Activated naive CD8-positive, alpha-beta T cell treated with anti-CD3 and anti-CD28 coated beads, Interleukin-2, amount 10 ng/mL, durations not matched to agents 7 days and 5 days (primary cell): ENCODE data around the gene MPZ. TPM values are rescaled to one million over a fixed set of nuclear protein-coding genes. Genes with fewer than 3 reads are reported as not detected.

ENCODE experiments used
- ATAC-seq: fragments of 150-1000 bp; cut with Tn5 transposase; one replicate; pipeline ENCODE4 v1.10.0; 2021; ENCODE audit warnings: low read depth, moderate library complexity
- POLR2A ChIA-PET: fragments of 350-600 bp; sonication (Branson Sonifier 250); formaldehyde crosslinking; loops from one replicate; lab custom pipeline; 2021; ENCODE audit warnings: antibody characterized with exemption; lab: Charles Lee
- DNase-seq: peaks from one replicate; pipeline ENCODE4 v3.0.0; 2021
- H3K27ac Mint-ChIP-seq: one replicate; pipeline ENCODE4 v1.8.0; 2022; ENCODE audit warnings: mild to moderate bottlenecking, mixed read lengths
- H3K27me3 Mint-ChIP-seq: one replicate; pipeline ENCODE4 v1.8.0; 2022; ENCODE audit warnings: mild to moderate bottlenecking, moderate library complexity, mixed read lengths
- H3K36me3 Mint-ChIP-seq: one replicate; pipeline ENCODE4 v1.8.0; 2021; ENCODE audit warnings: mild to moderate bottlenecking, mixed read lengths
- H3K4me1 Mint-ChIP-seq: one replicate; pipeline ENCODE4 v1.8.0; 2021; ENCODE audit warnings: mixed read lengths
- H3K4me3 Mint-ChIP-seq: one replicate; pipeline ENCODE4 v1.8.0; 2022; ENCODE audit warnings: mild to moderate bottlenecking, moderate library complexity, mixed read lengths
- H3K9me3 Mint-ChIP-seq: one replicate; pipeline ENCODE4 v1.8.0; 2021; ENCODE audit warnings: mixed read lengths
- total RNA-seq, 2 experiments: library from RNA; stranded (reverse); gene quantifications; one replicate each; pipeline ENCODE4 v1.2.3, GENCODE V29; 2021

The MPZ gene
- total RNA-seq, 2 experiments from 2014 or later, result 8.4 to 9.5 TPM

DNA sequence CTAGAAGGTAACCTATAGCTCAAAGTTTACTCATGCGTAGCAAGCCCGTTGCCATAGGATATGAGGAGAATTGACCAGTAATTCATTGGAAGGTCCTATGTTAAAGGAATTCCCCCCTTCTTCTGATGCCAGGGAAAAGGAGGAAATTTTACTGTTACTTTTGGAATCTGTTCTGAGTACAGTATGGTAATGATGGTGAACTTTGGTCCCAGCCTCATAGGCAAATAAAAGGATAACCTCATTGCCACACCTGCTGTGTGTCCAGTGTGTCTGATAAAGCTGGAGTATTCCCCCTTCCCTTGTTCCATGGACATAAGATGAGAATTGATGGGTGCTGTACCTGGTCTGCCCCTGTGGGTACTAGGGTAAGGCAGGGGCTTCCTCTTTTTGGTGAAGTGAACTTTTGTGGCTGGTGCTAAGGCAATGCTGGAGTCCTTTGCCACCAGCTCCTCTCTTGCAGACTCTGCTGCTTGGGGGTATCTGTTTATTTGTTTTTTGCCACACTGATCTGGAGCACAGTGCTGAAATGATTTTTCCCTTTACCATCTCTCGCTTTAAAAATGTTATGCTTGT lies 22.2 kb downstream of the MPZ start:
- no peaks in the 10 kb centered on the region for H3K9me3 Mint-ChIP-seq
- DNase-seq (no peak), ATAC-seq (no peak)
- H3K27ac Mint-ChIP-seq, result no peak overlapping the region
- H3K4me3 Mint-ChIP-seq, result no peak overlapping the region
- peaks cover 3% of the 10 kb centered on the region for H3K4me1 Mint-ChIP-seq
- POLR2A ChIA-PET, result interaction anchor here (0.6 kb wide), 1 partner anchor 19 kb away, joined by 4 read pairs; no protein-coding TSS in a partner anchor
- H3K36me3 Mint-ChIP-seq, result peaks cover 2% of the 10 kb centered on the region
- peaks cover 5% of the 10 kb centered on the region for H3K27me3 Mint-ChIP-seq

DNA sequence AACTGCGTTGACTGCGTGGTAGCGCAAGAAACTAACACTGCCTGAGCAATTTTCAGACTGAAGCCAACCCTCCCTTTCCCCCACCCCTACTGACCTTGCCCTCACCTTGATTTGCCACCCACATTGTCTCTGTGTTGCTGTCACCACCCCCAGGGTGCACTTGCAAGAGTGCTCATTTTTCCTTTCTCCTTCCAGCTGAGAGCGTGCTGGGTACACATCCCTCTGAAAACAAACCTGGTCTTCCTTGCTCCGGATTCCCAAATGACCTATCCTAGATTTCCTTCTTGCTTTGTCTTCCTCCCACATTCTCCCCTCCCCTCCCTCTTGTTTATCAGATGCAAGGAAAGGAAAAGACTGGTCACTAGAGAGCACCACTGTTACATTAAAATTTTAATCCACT lies 24.2 kb downstream of the MPZ start:
- DNase-seq (no peak), ATAC-seq (no peak)
- POLR2A ChIA-PET, result no interaction called here
- Mint-ChIP-seq H3K4me1 (no peaks in the 10 kb centered on the region), H3K27ac (no peak overlapping the region), H3K27me3 (peaks cover 5% of the 10 kb centered on the region), H3K9me3 (no peaks in the 10 kb centered on the region), H3K4me3 (no peak overlapping the region), H3K36me3 (no peaks in the 10 kb centered on the region)

DNA sequence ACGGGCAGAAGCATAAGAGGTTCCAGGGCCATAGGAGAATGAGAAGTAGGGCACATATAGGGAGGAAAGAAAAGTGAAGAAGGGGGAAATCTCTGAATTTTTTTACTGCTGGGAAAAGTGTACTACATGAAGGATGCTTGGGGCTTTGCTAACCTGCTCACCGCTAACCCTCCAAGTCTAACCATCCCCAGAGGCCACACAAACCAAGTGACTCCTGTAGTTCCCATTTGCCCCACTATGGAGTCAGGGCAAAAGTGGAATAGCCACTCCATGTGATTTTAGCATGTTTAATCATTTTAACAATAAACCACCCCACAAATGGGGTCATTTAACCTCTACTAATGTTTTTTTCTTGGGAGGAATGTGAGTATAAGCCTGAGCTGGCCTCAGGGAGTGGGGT lies 24.7 kb downstream of the MPZ start:
- H3K36me3 Mint-ChIP-seq, result no peaks in the 10 kb centered on the region
- DNase-seq (no peak), ATAC-seq (no peak)
- H3K27me3 Mint-ChIP-seq, result peaks cover 5% of the 10 kb centered on the region
- H3K4me3 Mint-ChIP-seq, result no peak overlapping the region
- H3K4me1 Mint-ChIP-seq, result no peaks in the 10 kb centered on the region
- POLR2A ChIA-PET, result no interaction called here
- no peak overlapping the region for H3K27ac Mint-ChIP-seq
- H3K9me3 Mint-ChIP-seq, result no peaks in the 10 kb centered on the region

DNA sequence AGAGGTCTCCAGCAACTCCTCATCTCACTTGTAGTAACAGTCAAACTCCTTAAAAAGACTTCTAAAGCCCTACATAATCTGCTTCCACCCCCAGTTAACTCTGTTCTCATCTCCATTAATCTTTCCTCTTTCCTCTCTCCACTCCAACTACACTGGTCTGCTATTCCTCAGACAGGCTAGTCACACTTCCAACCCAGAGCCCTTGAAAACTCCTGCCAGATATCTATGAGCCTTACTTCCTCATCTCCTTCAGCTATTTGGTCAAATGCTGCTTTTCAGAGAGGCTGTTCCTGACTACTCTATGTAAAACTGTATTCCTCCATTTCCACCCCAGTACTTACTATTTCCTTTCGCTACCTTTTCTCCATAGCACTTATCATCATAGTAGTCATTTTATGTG lies 26.8 kb downstream of the MPZ start:
- POLR2A ChIA-PET, result no interaction called here
- H3K27ac Mint-ChIP-seq, result no peak overlapping the region
- no peaks in the 10 kb centered on the region for H3K9me3 Mint-ChIP-seq
- H3K4me1 Mint-ChIP-seq, result no peaks in the 10 kb centered on the region
- DNase-seq, result no peak
- no peaks in the 10 kb centered on the region for H3K36me3 Mint-ChIP-seq
- H3K4me3 Mint-ChIP-seq, result no peak overlapping the region
- no peak for ATAC-seq
- H3K27me3 Mint-ChIP-seq, result peaks cover 12% of the 10 kb centered on the region

DNA sequence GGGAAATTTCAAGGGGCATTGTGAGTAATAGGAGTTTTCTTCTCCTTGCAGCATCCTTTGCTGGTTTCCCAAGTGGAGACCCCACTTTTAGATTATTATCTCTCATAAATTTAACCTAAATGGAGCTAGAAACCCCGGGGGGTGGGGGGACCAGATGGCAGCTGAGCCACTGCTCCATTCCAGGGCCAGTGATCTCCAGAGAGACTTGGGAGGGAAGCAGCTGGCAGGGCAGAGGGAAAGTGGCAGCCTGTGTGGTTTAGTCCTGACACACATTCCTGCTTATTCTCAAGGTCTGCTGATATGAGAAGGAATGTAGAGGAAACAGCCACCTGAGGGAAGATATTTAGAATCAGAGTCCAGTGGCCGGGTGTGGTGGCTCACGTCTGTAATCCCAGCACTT lies 34.9 kb downstream of the MPZ start:
- DNase-seq (no peak), ATAC-seq (no peak)
- no peak overlapping the region for H3K27ac Mint-ChIP-seq
- no peaks in the 10 kb centered on the region for H3K4me1 Mint-ChIP-seq
- peaks cover 28% of the 10 kb centered on the region for H3K27me3 Mint-ChIP-seq
- POLR2A ChIA-PET, result no interaction called here
- H3K9me3 Mint-ChIP-seq, result no peaks in the 10 kb centered on the region
- H3K4me3 Mint-ChIP-seq, result no peak overlapping the region
- no peaks in the 10 kb centered on the region for H3K36me3 Mint-ChIP-seq

DNA sequence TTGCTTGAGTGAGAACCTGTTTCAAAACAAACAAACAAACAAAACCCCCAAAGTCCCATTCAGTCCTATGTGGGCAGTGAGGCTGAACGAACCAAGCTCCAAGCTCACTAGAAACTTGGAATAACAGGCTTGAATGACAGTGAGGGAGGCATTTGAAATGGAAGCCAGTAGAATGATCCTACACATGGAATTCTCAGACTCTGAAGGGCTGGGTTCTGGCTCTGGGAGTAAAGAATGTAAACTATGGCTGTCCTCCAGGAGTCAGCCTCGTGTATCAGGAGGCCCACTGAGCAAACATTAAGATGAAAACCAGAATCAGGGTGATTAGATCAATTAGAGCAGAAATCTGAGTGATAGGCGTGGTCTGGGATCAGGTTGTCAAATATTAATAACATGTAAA lies 36.4 kb downstream of the MPZ start:
- Mint-ChIP-seq H3K4me1 (no peaks in the 10 kb centered on the region), H3K9me3 (no peaks in the 10 kb centered on the region), H3K36me3 (no peaks in the 10 kb centered on the region), H3K27me3 (peaks cover 24% of the 10 kb centered on the region), H3K27ac (no peak overlapping the region), H3K4me3 (no peak overlapping the region)
- POLR2A ChIA-PET, result no interaction called here
- DNase-seq, result no peak
- no peak for ATAC-seq

DNA sequence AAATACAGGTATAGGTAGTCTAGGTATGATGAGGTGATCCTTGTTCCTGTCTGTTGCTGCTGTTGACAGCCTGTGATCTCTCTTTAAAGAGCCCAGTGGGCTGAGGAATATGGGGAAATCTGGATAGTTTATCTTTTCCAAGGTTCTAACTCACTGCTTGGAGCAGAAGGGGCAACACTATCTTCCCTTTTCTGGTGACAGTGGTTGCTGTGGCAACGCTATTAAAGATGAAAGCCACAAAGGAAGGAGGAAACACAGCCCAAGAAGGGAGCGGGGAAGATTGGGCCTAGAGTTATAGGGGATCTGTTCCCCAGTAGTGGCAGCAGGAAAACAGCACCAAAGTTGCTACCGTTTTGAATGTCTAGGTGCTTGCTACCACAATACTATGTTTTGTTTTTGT lies 42.4 kb downstream of the MPZ start:
- no peak for ATAC-seq
- POLR2A ChIA-PET, result no interaction called here

DNA sequence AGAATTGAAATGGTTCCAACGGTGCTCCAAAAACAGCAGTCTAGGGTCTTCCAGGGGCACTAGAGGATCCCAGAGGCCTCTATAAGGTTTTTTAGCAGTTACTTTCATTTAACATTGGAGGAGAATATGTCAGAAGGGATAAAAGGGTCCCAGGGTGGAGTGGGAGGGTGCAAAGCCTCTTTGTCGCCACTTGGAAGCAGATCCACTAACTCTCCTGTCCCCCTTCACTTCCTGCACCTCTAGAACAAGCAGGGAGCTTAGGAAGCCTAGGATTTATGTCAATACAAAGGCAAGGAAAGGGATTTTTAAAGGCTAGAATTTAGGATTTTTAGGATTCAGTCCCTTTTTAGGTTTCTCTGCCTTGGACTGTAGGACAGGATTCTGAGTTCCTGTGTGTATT lies 42.9 kb downstream of the MPZ start:
- peaks cover 4% of the 10 kb centered on the region for H3K4me1 Mint-ChIP-seq
- H3K36me3 Mint-ChIP-seq, result no peaks in the 10 kb centered on the region
- H3K9me3 Mint-ChIP-seq, result no peaks in the 10 kb centered on the region
- H3K27me3 Mint-ChIP-seq, result peaks cover 21% of the 10 kb centered on the region
- no peak overlapping the region for H3K4me3 Mint-ChIP-seq
- DNase-seq, result no peak
- POLR2A ChIA-PET, result no interaction called here
- H3K27ac Mint-ChIP-seq, result no peak overlapping the region
- no peak for ATAC-seq

More for the DNA sequence above, 42.4 kb downstream of the MPZ start:
- peaks cover 21% of the 10 kb centered on the region for H3K27me3 Mint-ChIP-seq
- no peak for DNase-seq
- H3K9me3 Mint-ChIP-seq, result no peaks in the 10 kb centered on the region
- no peak overlapping the region for H3K27ac Mint-ChIP-seq
- no peak overlapping the region for H3K4me3 Mint-ChIP-seq
- no peaks in the 10 kb centered on the region for H3K36me3 Mint-ChIP-seq
- H3K4me1 Mint-ChIP-seq, result peaks cover 4% of the 10 kb centered on the region

DNA sequence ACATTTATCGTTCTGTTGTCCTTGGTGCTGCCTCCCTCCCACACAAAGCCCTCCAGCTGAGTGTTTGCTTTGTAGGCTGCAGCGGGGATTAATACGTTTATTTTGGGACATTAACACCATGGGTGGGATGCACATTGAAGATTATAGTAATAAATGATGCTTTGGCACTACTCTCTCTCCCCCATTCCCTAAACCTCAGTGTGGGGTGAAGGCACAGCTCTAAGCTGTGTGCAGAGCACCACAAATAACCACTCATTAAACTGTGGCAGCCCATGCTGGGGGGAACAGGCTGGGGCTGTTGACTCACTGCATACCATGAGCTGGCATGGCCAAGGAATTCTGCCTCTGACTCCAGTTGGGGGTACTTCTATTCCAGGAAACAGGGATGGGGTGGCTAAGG lies 43.6 kb downstream of the MPZ start:
- Mint-ChIP-seq H3K27me3 (peaks cover 25% of the 10 kb centered on the region), H3K4me1 (peaks cover 4% of the 10 kb centered on the region), H3K9me3 (no peaks in the 10 kb centered on the region), H3K27ac (no peak overlapping the region), H3K4me3 (no peak overlapping the region), H3K36me3 (no peaks in the 10 kb centered on the region)
- DNase-seq (no peak), ATAC-seq (no peak)
- POLR2A ChIA-PET, result no interaction called here

DNA sequence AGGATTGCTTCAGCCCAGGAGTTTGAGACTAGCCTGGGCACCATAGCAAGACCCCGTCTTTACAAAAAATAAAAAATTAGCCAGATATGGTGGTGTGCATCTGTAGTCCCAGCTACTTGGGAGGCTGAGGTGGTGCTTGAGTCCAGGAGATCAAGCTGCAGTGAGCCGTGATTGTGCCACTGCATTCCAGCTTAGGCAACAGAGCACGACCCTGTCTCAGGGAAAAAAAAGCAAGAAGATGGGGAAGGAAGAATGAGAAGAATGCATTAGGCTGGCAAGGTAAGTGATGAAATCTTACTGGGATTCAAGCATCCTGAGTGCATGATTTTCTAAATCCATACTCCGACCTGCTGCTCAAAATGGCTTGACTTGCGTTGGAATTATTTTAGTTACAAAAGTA lies 44.5 kb downstream of the MPZ start:
- POLR2A ChIA-PET, result no interaction called here
- Mint-ChIP-seq H3K9me3 (no peaks in the 10 kb centered on the region), H3K4me3 (no peak overlapping the region), H3K4me1 (peaks cover 5% of the 10 kb centered on the region), H3K27ac (no peak overlapping the region), H3K36me3 (no peaks in the 10 kb centered on the region), H3K27me3 (peaks cover 31% of the 10 kb centered on the region)
- no peak for DNase-seq
- ATAC-seq, result no peak

DNA sequence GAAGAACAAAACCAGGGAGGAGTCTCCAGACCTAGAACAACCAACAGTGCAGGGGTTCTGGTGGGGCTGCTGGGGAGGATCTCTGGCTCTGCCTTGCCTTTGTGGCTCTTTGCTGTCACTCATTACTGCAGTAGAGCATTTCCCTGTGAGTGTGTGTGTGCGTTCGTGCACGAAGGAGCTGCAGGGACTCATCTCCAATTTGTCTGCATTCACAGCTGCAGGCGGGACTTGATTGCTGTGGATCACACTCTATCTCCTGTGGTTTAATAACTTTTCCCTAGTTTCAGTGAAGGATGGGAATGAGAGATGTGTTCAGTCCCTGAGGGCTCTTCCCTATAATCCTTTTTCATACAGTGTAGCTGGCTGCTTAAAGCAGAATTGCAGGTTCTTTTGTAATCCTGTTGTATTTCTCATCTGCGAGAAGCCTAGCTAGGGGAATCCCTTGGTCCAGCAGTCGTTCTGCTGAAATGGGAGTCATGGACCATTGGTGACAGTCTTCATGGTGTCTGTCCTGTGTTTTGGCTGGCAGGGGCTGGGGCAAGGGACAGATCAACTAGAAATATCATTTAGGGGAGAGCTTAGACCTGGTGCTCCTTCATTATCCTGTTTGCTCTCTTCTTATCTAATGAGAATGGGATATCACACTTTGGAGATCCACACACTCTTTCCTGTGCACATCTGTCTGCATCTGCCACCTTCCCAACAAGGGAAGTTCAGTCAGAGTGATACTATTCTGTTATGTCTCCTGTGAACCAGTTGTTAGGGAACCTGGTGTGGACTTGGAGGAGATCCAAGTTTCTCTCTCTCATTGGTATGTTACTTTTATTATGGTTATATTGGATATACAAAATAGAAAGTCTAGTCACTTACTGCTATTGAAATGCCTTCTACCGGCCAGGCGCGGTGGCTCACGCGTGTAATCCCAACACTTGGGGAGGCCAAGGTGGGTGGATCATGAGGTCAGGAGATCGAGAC lies 48.2 kb downstream of the MPZ start:
- peaks cover 59% of the 10 kb centered on the region for H3K27me3 Mint-ChIP-seq
- H3K27ac Mint-ChIP-seq, result no peak overlapping the region
- POLR2A ChIA-PET, result interaction anchor here (0.5 kb wide), 1 partner anchor 48 kb away, joined by 3 read pairs; no protein-coding TSS in a partner anchor
- H3K9me3 Mint-ChIP-seq, result peaks cover 5% of the 10 kb centered on the region
- ATAC-seq, result no peak
- H3K36me3 Mint-ChIP-seq, result peaks cover 4% of the 10 kb centered on the region
- peaks cover 13% of the 10 kb centered on the region for H3K4me1 Mint-ChIP-seq
- no peak overlapping the region for H3K4me3 Mint-ChIP-seq
- no peak for DNase-seq

DNA sequence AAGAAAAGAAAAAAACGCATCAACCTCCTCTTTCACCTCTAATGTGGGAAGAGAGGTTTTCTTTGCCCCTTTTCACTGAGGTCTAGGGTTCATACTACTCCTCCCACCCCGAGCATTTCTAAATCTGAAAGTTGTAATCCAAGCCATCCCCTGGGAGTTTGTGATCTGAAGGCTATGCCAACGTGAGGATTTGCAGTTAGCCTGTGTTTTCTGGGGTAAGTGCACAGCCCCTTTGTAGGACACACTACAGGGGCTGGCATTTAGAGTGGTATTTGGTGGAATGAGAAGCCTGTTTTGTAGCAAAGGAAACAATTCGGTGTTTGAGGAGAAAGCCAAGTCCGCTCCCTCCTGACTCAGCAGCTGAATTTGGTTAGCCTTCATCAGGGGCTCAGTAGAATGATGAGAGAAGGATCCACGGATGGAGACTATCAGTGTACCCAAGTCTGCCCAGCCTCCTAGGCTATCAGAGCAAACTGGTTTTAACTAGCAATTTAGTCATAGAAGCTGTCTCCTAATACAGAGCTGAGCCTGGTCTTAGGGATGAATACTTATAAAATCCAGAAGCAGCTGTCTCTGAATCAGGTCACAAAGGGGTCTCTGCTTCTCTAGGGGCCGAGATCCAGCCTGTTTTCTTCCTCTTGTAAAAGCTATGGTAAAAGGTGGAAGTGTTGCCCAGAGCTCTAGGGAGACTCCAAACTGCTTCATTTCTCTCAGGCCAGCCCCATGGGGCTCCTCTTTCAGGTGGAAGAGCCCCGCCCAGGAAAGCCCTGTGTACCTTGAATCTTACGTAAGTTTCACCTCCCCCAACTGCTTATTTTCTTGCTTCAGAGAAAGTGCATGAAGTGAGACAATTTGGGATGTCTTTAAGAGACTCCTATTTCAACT lies 49.1 kb downstream of the MPZ start:
- POLR2A ChIA-PET, result no interaction called here
- Mint-ChIP-seq H3K27ac (no peak overlapping the region), H3K9me3 (peaks cover 5% of the 10 kb centered on the region), H3K4me1 (peaks cover 13% of the 10 kb centered on the region), H3K4me3 (no peak overlapping the region), H3K27me3 (peaks cover 57% of the 10 kb centered on the region), H3K36me3 (peaks cover 6% of the 10 kb centered on the region)
- ATAC-seq, result no peak
- DNase-seq, result no peak

DNA sequence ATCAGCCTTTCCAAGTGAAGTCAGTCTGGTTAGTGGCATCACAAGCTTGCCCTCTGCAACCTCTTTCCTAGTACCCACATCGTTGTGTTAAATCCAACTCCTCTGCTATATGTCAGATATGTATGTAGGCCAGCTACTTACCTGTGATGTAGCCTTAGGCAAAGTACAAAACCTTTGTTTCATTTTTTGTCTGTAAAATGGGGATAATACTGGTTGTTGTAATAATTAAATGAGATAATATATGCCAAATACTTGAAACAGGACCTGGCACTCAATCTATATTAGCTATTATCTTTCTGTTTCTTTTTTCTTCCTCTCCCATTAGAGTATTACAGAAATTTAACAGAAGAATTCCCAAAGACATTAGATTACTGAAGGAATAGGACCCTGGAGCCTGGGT lies 50.0 kb downstream of the MPZ start:
- no peak overlapping the region for H3K4me3 Mint-ChIP-seq
- peaks cover 7% of the 10 kb centered on the region for H3K36me3 Mint-ChIP-seq
- ATAC-seq (no peak), DNase-seq (no peak)
- POLR2A ChIA-PET, result interaction anchor here (1.3 kb wide), 1 partner anchor 55 kb away, joined by 3 read pairs; the partner anchor contains the start of gene SDHC
- H3K27me3 Mint-ChIP-seq, result peaks cover 55% of the 10 kb centered on the region
- peaks cover 5% of the 10 kb centered on the region for H3K9me3 Mint-ChIP-seq
- no peak overlapping the region for H3K27ac Mint-ChIP-seq
- H3K4me1 Mint-ChIP-seq, result peaks cover 13% of the 10 kb centered on the region
